H1 (cell line): ENCODE measurements around the gene LY6G5C. TPM values are rescaled to one million over a fixed set of nuclear protein-coding genes. Genes with fewer than 3 reads are reported as not detected.

Source experiments
- CHD7 ChIP-seq: fragments of 300-600 bp; sonication (generic); IDR thresholded peaks from 2 replicates; pipeline ENCODE4 v1.7.1; 2012; ENCODE audit warnings: low read length, moderate library complexity, mild to moderate bottlenecking, inconsistent platforms; ENCODE audit not compliant: insufficient replicate concordance
- POLR2AphosphoS5 ChIP-seq: IDR thresholded peaks from 2 replicates; pipeline ENCODE4 v1.6.1; 2011; ENCODE audit warnings: low read depth, low read length
- RFX5 ChIP-seq: IDR thresholded peaks from 2 replicates; pipeline ENCODE4 v1.6.1; 2011; ENCODE audit warnings: low read depth, low read length, improper control_type of control experiment, borderline replicate concordance
- SIX5 ChIP-seq: IDR thresholded peaks from 2 replicates; pipeline ENCODE4 v1.6.1; 2011; ENCODE audit warnings: mild to moderate bottlenecking, low read depth, low read length
- polyA plus RNA-seq, 7 experiments: library from polyadenylated mRNA; depleted of rRNA in 3 of 7; stranded (reverse) in 5 of 7; unstranded in 2 of 7; fragments of >200 nt in 5 of 7; fragments of 200-250 nt in 2 of 7; gene quantifications; 1 replicate in 5 of 7; 2 replicates in 1 of 7; 4 replicates in 1 of 7; pipeline versions ENCODE4 v1.2.1 to v1.2.3, GENCODE V29; 2011 to 2013; ENCODE audit warnings: missing spikeins in 2 of 7, mixed read lengths in 2 of 7
- total RNA-seq: library from RNA; stranded (reverse); fragmentation: NEBNext Ultra II Directional; extraction: Animal tissue kit (Norgen Biotek cat#: 25700); gene quantifications from 2 replicates; pipeline ENCODE4 v1.2.1, GENCODE V29; 2021

The LY6G5C gene
- total and polyA plus RNA-seq, 2 of the 8 experiments (the other 6 are each of a cell fraction or from before 2014, with no cell fraction given) = 1.1 to 1.8 TPM

GRCh38 chr6:31630177-31630934 is 50.5 kb downstream of the LY6G5C start (continued):
- TF ChIP-seq CHD7 (no peak), RFX5 (no peak), SIX5 (no peak), POLR2AphosphoS5 (peak; percentile 59; the same call in 1 of the 2 replicates)
